ENCODE data around the gene AP1M2. TPM values are rescaled to one million over a fixed set of nuclear protein-coding genes. Genes with fewer than 3 reads are reported as not detected.

Gene AP1M2
- total RNA-seq, 1 experiment from 2014 or later, result 10.1 TPM

GRCh38 chr19:10549733-10550132 is 37.4 kb downstream of the AP1M2 start:
- ChIA-PET POLR2A (no interaction called here), CTCF (no interaction called here)
- Histone ChIP-seq H3K4me1 (ENCODE audit: control insufficient read depth, insufficient read depth, low read length) (no peaks in the 10 kb centered on the region), H3K27ac (ENCODE audit: low read length) (no peak overlapping the region), H3K9me3 (ENCODE audit: control insufficient read depth, insufficient read depth, low read depth, low read length) (no peaks in the 10 kb centered on the region), H3K27me3 (ENCODE audit: control insufficient read depth, insufficient read depth, low read length) (no peaks in the 10 kb centered on the region), H3K36me3 (ENCODE audit: control insufficient read depth, insufficient read depth, low read length) (no peaks in the 10 kb centered on the region), H3K4me3 (ENCODE audit: low read depth in 2 of 2, low read length in 2 of 2) (no peak overlapping the region)
- intact Hi-C loops (cut with micrococcal nuclease; ENCODE audit: unreplicated experiment), result no loop called here
- no peak for ATAC-seq
- DNase-seq (ENCODE audit: low read depth, low spot score), result no peak
- TF ChIP-seq POLR2AphosphoS5 (IDR thresholded peaks at IDR 0.05; ENCODE audit: low read depth, low read length) (no peak), CTCF (IDR thresholded peaks at IDR 0.05) (no peak), REST (IDR thresholded peaks at IDR 0.05; ENCODE audit: insufficient read depth in 1 of 2, low read depth in 2 of 2, low read length in 1 of 2) (no peak), SIN3A (IDR thresholded peaks at IDR 0.05; ENCODE audit: borderline replicate concordance, insufficient read depth, low read depth, low read length) (no peak), TCF7L2 (IDR thresholded peaks at IDR 0.05; ENCODE audit: low read depth, low read length) (no peak)
- no TSS peak for BruUV-seq (replicated peaks)
- in situ Hi-C loops (cut with HindIII; ENCODE audit: low pct_unique_long_range_greater_than_20kb, low sequenced_read_pairs), result no loop called here

GRCh38 chr19:10548746-10549276 is 38.3 kb downstream of the AP1M2 start:
- BruUV-seq (replicated peaks), result no TSS peak
- no peak for TF ChIP-seq POLR2AphosphoS5 (IDR thresholded peaks at IDR 0.05; ENCODE audit: low read depth, low read length)
- no peak for TF ChIP-seq REST (IDR thresholded peaks at IDR 0.05; ENCODE audit: insufficient read depth in 1 of 2, low read depth in 2 of 2, low read length in 1 of 2)
- no peak for TF ChIP-seq CTCF (IDR thresholded peaks at IDR 0.05)
- TF ChIP-seq TCF7L2 (IDR thresholded peaks at IDR 0.05; ENCODE audit: low read depth, low read length), result no peak
- TF ChIP-seq SIN3A (IDR thresholded peaks at IDR 0.05; ENCODE audit: borderline replicate concordance, insufficient read depth, low read depth, low read length), result no peak
- CTCF ChIA-PET, result no interaction called here
- Histone ChIP-seq H3K4me3 (ENCODE audit: low read depth in 2 of 2, low read length in 2 of 2) (no peak overlapping the region), H3K27me3 (ENCODE audit: control insufficient read depth, insufficient read depth, low read length) (no peaks in the 10 kb centered on the region), H3K36me3 (ENCODE audit: control insufficient read depth, insufficient read depth, low read length) (no peaks in the 10 kb centered on the region; the same call in 1 of the 2 replicates), H3K4me1 (ENCODE audit: control insufficient read depth, insufficient read depth, low read length) (no peaks in the 10 kb centered on the region), H3K9me3 (ENCODE audit: control insufficient read depth, insufficient read depth, low read depth, low read length) (no peaks in the 10 kb centered on the region), H3K27ac (ENCODE audit: low read length) (no peak overlapping the region)
- no peak for ATAC-seq
- POLR2A ChIA-PET, result interaction anchor here (0.6 kb wide), 1 partner anchor 56 kb away, joined by 3 read pairs; no protein-coding TSS in a partner anchor
- intact Hi-C loops (cut with micrococcal nuclease; ENCODE audit: unreplicated experiment) (no loop called here), in situ Hi-C loops (cut with HindIII; ENCODE audit: low pct_unique_long_range_greater_than_20kb, low sequenced_read_pairs) (no loop called here)
- no peak for DNase-seq (ENCODE audit: low read depth, low spot score)
